GM21423 (cell line): ENCODE results near the gene RHOD.

ENCODE experiments used
- ATAC-seq: cut with Tn5 transposase; IDR thresholded peaks from one replicate; pipeline ENCODE4 v1.9.1; 2021; ENCODE audit warnings: mild to moderate bottlenecking, moderate library complexity; ENCODE audit not compliant: unreplicated experiment

RHOD gene

GRCh38 chr11:67031791-67032561 lies 24.7 kb upstream of the RHOD start:
- ATAC-seq: no peak

GRCh38 chr11:67032830-67033551 lies 23.7 kb upstream of the RHOD start:
- no peak for ATAC-seq

GRCh38 chr11:67033661-67034166 lies 22.9 kb upstream of the RHOD start:
- ATAC-seq: no peak

- no peak for ATAC-seq
Measured at GRCh38 chr11:67034350-67034749, 22.3 kb upstream of the RHOD start.

- no peak for ATAC-seq
Measured at GRCh38 chr11:67040147-67040546, 16.5 kb upstream of the RHOD start.

GRCh38 chr11:67041602-67042001 lies 15.0 kb upstream of the RHOD start:
- no peak for ATAC-seq

GRCh38 chr11:67043572-67044349 lies 12.9 kb upstream of the RHOD start:
- no peak for ATAC-seq

GRCh38 chr11:67044496-67044895 lies 12.2 kb upstream of the RHOD start:
- ATAC-seq: no peak

GRCh38 chr11:67045314-67045713 lies 11.3 kb upstream of the RHOD start:
- ATAC-seq: no peak

GRCh38 chr11:67048515-67049130 lies 8.0 kb upstream of the RHOD start:
- ATAC-seq: no peak

- ATAC-seq: no peak
Measured at GRCh38 chr11:67050139-67050538, 6.5 kb upstream of the RHOD start.

- no peak for ATAC-seq
Measured at GRCh38 chr11:67051180-67051893, 5.3 kb upstream of the RHOD start.

- ATAC-seq: no peak
Measured at GRCh38 chr11:67051945-67052488, 4.6 kb upstream of the RHOD start.

- no peak for ATAC-seq
Measured at GRCh38 chr11:67052891-67053290, 3.8 kb upstream of the RHOD start.

GRCh38 chr11:67053896-67054329 lies 2.7 kb upstream of the RHOD start:
- ATAC-seq: no peak

- ATAC-seq: no peak
Measured at GRCh38 chr11:67054346-67054835, 2.3 kb upstream of the RHOD start.

GRCh38 chr11:67054836-67055523 lies 1.7 kb upstream of the RHOD start:
- ATAC-seq: no peak

GRCh38 chr11:67055812-67056211 lies 835 bp upstream of the RHOD start:
- no peak for ATAC-seq

- no peak for ATAC-seq
Measured at GRCh38 chr11:67057205-67057672, 592 bp downstream of the RHOD start.
